Panc1 (cell line): ENCODE results near the gene CIB2. TPM values are rescaled to one million over a fixed set of nuclear protein-coding genes. Genes with fewer than 3 reads are reported as not detected.

ENCODE experiments used
- ATAC-seq: fragments of 200-7000 bp; cut with Tn5 transposase; 2 replicates; pipeline ENCODE4 v1.9.1; 2020; ENCODE audit warnings: mild to moderate bottlenecking, moderate library complexity
- BruUV-seq: library from RNA; stranded (reverse); fragments of 400-500 nt; replicated peaks from 2 replicates; lab custom pipeline; 2021; lab: Mats Ljungman, UMichigan
- CTCF ChIA-PET: fragments of 300-600 bp; sonication (Branson Sonifier 250); formaldehyde crosslinking; loops from one replicate; lab custom pipeline; 2022; ENCODE audit warnings: antibody characterized with exemption; lab: Charles Lee
- POLR2A ChIA-PET: fragments of 300-600 bp; sonication (Branson Sonifier 250); formaldehyde crosslinking; loops from one replicate; lab custom pipeline; 2022; ENCODE audit warnings: antibody characterized with exemption; lab: Charles Lee
- DNase-seq: peaks from one replicate; pipeline ENCODE4 v3.0.0-alpha.2; 2010; ENCODE audit warnings: low read depth, low spot score
- H3K27ac ChIP-seq: 2 replicates; pipeline ENCODE4 v1.5.1; 2011; ENCODE audit warnings: mild to moderate bottlenecking, low read length, inconsistent platforms
- H3K27me3 ChIP-seq: fragments of 200-500 bp; sonication (Bioruptor generic); 2 replicates; pipeline ENCODE4 v1.6.0; 2014; ENCODE audit warnings: low read length, inconsistent platforms; ENCODE audit not compliant: control insufficient read depth, insufficient read depth
- H3K36me3 ChIP-seq: fragments of 200-500 bp; sonication (Bioruptor generic); 2 replicates; pipeline ENCODE4 v1.5.1; 2014; ENCODE audit warnings: inconsistent platforms, mild to moderate bottlenecking, low read length, moderate library complexity; ENCODE audit not compliant: control insufficient read depth, insufficient read depth
- H3K4me1 ChIP-seq: 2 replicates; pipeline ENCODE4 v1.5.1; 2011; ENCODE audit warnings: inconsistent platforms, mild to moderate bottlenecking, low read length, moderate library complexity; ENCODE audit not compliant: control insufficient read depth, insufficient read depth
- H3K4me3 ChIP-seq, 2 experiments: 2 replicates each; pipeline ENCODE4 v1.5.1; 2011 to 2012; ENCODE audit warnings: low read depth in 2 of 2, low read length in 2 of 2, mild to moderate bottlenecking in 2 of 2, inconsistent platforms in 1 of 2, moderate library complexity in 1 of 2
- H3K9me3 ChIP-seq: fragments of 200-500 bp; sonication (Bioruptor generic); 2 replicates; pipeline ENCODE4 v1.5.1; 2014; ENCODE audit warnings: low read depth, mild to moderate bottlenecking, inconsistent platforms, low read length, moderate library complexity; ENCODE audit not compliant: control insufficient read depth, insufficient read depth
- POLR2AphosphoS5 ChIP-seq: IDR thresholded peaks from 2 replicates; pipeline ENCODE4 v1.6.1; 2012; ENCODE audit warnings: mild to moderate bottlenecking, low read depth, low read length, moderate library complexity
- SIN3A ChIP-seq: IDR thresholded peaks from 2 replicates; pipeline ENCODE4 v1.6.1; 2012; ENCODE audit warnings: low read depth, mild to moderate bottlenecking, low read length, moderate library complexity, borderline replicate concordance; ENCODE audit not compliant: insufficient read depth
- TCF7L2 ChIP-seq: IDR thresholded peaks from 2 replicates; pipeline ENCODE4 v1.6.1; 2011; ENCODE audit warnings: mild to moderate bottlenecking, low read depth, low read length, inconsistent platforms
- in situ Hi-C: cut with HindIII; loops from 2 replicates; pipeline ENCODE4 v1.10.0; 2016; ENCODE audit warnings: low sequenced_read_pairs, low pct_unique_long_range_greater_than_20kb
- intact Hi-C: fragments of 100-400 bp; cut with micrococcal nuclease; formaldehyde crosslinking; loops from one replicate; pipeline ENCODE4 v1.10.0; 2022; ENCODE audit not compliant: unreplicated experiment
- total RNA-seq: library from RNA; stranded (reverse); gene quantifications from one replicate; pipeline ENCODE4 v1.2.1, GENCODE V29; 2021; ENCODE audit not compliant: unreplicated experiment
- TF ChIP-seq, protein P1 (sequence below): fragments of 450-650 bp; IDR thresholded peaks from 2 replicates; pipeline ENCODE4 v1.5.1; 2017; ENCODE audit warnings: mild to moderate bottlenecking
- TF ChIP-seq, protein P2 (sequence below), 2 experiments: IDR thresholded peaks; 2 replicates each; pipeline ENCODE4 v1.6.1; 2011 to 2012; ENCODE audit warnings: low read depth in 2 of 2, control low read depth in 1 of 2, low read length in 1 of 2, mild to moderate bottlenecking in 1 of 2, moderate library complexity in 1 of 2; ENCODE audit not compliant: insufficient read depth in 1 of 2

The CIB2 gene
- total RNA-seq, 1 experiment from 2014 or later: 37.3 TPM

DNA sequence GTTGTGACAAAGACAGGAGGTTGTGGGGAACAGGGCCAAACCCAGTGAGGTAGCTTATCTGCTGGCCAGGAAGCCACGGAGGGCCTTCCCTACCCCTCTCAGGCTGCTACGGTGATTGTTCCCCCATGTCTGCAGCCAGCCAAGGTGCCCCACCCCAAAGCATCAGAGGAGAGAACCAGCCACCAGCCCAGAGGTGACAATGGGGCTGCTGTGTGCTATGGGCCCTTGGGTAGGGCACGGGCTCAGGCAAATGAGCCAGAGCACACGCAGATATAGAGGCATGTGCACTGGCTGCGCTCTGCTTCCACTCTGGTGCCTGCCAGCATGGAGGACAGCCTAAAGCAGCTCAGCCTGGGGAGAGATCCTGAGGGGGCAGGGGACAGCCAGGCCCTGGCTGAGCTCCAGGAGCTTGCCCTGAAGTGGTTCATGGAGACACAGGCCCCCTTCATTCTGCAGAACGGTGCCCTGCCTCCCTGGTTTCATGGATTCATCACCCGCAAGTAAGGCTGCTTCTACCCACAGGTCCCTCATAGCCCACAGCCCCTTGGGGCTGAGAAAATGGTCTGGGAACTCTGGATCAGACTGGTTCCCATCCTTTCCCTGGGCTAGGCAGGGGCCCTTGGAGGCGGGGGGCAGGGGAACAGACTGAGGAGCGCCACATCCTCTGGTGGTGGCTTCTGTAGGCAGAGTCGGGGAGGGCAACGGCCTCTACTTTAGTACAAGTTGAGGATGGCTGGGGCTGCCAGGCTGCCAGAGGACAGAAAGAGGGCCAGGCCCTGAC lies 38.8 kb downstream of the CIB2 start, which contains the start of gene SH2D7:
Gene SH2D7 (plus strand): TSS at position 301 of the 781 bp plus-strand sequence. CDS start 24 bp downstream, at position 325.
- intact Hi-C loops (no loop called here), in situ Hi-C loops (no loop called here)
- no peaks in the 10 kb centered on the region for H3K27me3 ChIP-seq
- CTCF ChIA-PET: no interaction called here
- BruUV-seq: no TSS peak
- no peak for TF ChIP-seq TCF7L2
- TF ChIP-seq, protein P1, sequence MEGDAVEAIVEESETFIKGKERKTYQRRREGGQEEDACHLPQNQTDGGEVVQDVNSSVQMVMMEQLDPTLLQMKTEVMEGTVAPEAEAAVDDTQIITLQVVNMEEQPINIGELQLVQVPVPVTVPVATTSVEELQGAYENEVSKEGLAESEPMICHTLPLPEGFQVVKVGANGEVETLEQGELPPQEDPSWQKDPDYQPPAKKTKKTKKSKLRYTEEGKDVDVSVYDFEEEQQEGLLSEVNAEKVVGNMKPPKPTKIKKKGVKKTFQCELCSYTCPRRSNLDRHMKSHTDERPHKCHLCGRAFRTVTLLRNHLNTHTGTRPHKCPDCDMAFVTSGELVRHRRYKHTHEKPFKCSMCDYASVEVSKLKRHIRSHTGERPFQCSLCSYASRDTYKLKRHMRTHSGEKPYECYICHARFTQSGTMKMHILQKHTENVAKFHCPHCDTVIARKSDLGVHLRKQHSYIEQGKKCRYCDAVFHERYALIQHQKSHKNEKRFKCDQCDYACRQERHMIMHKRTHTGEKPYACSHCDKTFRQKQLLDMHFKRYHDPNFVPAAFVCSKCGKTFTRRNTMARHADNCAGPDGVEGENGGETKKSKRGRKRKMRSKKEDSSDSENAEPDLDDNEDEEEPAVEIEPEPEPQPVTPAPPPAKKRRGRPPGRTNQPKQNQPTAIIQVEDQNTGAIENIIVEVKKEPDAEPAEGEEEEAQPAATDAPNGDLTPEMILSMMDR: no peak
- POLR2A ChIA-PET: no interaction called here
- no peaks in the 10 kb centered on the region for H3K4me1 ChIP-seq
- DNase-seq (no peak), ATAC-seq (0 out of 2 replicates have a peak, but pooled peaks have one; percentile 31)
- no peaks in the 10 kb centered on the region for H3K36me3 ChIP-seq
- no peaks in the 10 kb centered on the region for H3K9me3 ChIP-seq
- H3K4me3 ChIP-seq: no peak within 1 kb of the TSS
- H3K27ac ChIP-seq: no peak within 1 kb of the TSS

DNA sequence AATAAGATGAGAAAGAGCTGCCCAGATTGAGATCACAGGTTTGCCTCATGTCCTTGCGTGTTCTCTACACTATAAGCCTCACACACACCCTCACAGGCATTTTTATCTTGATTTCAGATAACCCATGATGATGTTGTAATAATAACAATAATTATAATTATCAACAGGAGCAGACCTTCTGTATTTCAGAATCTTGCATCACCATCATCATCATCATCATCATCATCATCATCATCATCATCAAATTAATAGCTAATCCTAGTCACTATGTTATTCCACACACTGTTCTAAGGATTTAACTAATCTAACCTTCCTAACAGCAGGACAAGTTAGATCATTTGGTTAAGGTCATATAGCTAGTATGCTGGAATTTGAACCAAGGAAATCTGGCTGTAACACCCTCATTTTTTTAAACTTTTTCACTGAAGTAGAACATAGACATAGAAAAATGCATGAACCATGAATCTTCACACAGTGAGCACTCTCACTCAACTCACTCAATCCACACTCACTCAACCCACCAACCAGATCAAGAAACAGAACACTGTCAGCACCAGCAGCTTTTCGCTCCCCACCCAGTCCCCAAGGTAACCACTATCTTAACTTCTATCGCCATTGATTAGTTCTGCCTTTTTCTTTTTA lies 40.7 kb downstream of the CIB2 start:
- no peak for ATAC-seq
- POLR2A ChIA-PET: interaction anchor here (0.8 kb wide), 1 partner anchor 8 kb away, joined by 3 read pairs; no protein-coding TSS in a partner anchor
- in situ Hi-C loops: no loop called here
- Histone ChIP-seq H3K9me3 (no peaks in the 10 kb centered on the region), H3K27me3 (no peaks in the 10 kb centered on the region), H3K36me3 (no peaks in the 10 kb centered on the region), H3K4me1 (no peaks in the 10 kb centered on the region), H3K27ac (no peak overlapping the region), H3K4me3 (no peak overlapping the region)
- no peak for TF ChIP-seq POLR2AphosphoS5
- TF ChIP-seq, protein P2, sequence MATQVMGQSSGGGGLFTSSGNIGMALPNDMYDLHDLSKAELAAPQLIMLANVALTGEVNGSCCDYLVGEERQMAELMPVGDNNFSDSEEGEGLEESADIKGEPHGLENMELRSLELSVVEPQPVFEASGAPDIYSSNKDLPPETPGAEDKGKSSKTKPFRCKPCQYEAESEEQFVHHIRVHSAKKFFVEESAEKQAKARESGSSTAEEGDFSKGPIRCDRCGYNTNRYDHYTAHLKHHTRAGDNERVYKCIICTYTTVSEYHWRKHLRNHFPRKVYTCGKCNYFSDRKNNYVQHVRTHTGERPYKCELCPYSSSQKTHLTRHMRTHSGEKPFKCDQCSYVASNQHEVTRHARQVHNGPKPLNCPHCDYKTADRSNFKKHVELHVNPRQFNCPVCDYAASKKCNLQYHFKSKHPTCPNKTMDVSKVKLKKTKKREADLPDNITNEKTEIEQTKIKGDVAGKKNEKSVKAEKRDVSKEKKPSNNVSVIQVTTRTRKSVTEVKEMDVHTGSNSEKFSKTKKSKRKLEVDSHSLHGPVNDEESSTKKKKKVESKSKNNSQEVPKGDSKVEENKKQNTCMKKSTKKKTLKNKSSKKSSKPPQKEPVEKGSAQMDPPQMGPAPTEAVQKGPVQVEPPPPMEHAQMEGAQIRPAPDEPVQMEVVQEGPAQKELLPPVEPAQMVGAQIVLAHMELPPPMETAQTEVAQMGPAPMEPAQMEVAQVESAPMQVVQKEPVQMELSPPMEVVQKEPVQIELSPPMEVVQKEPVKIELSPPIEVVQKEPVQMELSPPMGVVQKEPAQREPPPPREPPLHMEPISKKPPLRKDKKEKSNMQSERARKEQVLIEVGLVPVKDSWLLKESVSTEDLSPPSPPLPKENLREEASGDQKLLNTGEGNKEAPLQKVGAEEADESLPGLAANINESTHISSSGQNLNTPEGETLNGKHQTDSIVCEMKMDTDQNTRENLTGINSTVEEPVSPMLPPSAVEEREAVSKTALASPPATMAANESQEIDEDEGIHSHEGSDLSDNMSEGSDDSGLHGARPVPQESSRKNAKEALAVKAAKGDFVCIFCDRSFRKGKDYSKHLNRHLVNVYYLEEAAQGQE (IDR thresholded peaks at IDR 0.05; ENCODE audit: insufficient read depth in 1 of 2, low read depth in 2 of 2, low read length in 1 of 2): no peak
- TF ChIP-seq SIN3A: no peak
- TF ChIP-seq, protein P1: no peak
- TF ChIP-seq TCF7L2: no peak
- intact Hi-C loops: no loop called here
- BruUV-seq: no TSS peak
- CTCF ChIA-PET: no interaction called here
- DNase-seq: no peak
